Panc1 (cell line): Measurements from ENCODE around the gene FGGY. TPM values are rescaled to one million over a fixed set of nuclear protein-coding genes. Genes with fewer than 3 reads are reported as not detected.

Experiments
- ATAC-seq: fragments of 200-7000 bp; cut with Tn5 transposase; 2 replicates; pipeline ENCODE4 v1.9.1; 2020; ENCODE audit warnings: mild to moderate bottlenecking, moderate library complexity
- BruUV-seq: library from RNA; stranded (reverse); fragments of 400-500 nt; replicated peaks from 2 replicates; lab custom pipeline; 2021; lab: Mats Ljungman, UMichigan
- CTCF ChIA-PET: fragments of 300-600 bp; sonication (Branson Sonifier 250); formaldehyde crosslinking; loops from one replicate; lab custom pipeline; 2022; ENCODE audit warnings: antibody characterized with exemption; lab: Charles Lee
- POLR2A ChIA-PET: fragments of 300-600 bp; sonication (Branson Sonifier 250); formaldehyde crosslinking; loops from one replicate; lab custom pipeline; 2022; ENCODE audit warnings: antibody characterized with exemption; lab: Charles Lee
- DNase-seq: peaks from one replicate; pipeline ENCODE4 v3.0.0-alpha.2; 2010; ENCODE audit warnings: low read depth, low spot score
- H3K27ac ChIP-seq: 2 replicates; pipeline ENCODE4 v1.5.1; 2011; ENCODE audit warnings: mild to moderate bottlenecking, low read length, inconsistent platforms
- H3K27me3 ChIP-seq: fragments of 200-500 bp; sonication (Bioruptor generic); 2 replicates; pipeline ENCODE4 v1.6.0; 2014; ENCODE audit warnings: low read length, inconsistent platforms; ENCODE audit not compliant: control insufficient read depth, insufficient read depth
- H3K36me3 ChIP-seq: fragments of 200-500 bp; sonication (Bioruptor generic); 2 replicates; pipeline ENCODE4 v1.5.1; 2014; ENCODE audit warnings: inconsistent platforms, mild to moderate bottlenecking, low read length, moderate library complexity; ENCODE audit not compliant: control insufficient read depth, insufficient read depth
- H3K4me1 ChIP-seq: 2 replicates; pipeline ENCODE4 v1.5.1; 2011; ENCODE audit warnings: inconsistent platforms, mild to moderate bottlenecking, low read length, moderate library complexity; ENCODE audit not compliant: control insufficient read depth, insufficient read depth
- H3K4me3 ChIP-seq, 2 experiments: 2 replicates each; pipeline ENCODE4 v1.5.1; 2011 to 2012; ENCODE audit warnings: low read depth in 2 of 2, low read length in 2 of 2, mild to moderate bottlenecking in 2 of 2, inconsistent platforms in 1 of 2, moderate library complexity in 1 of 2
- H3K9me3 ChIP-seq: fragments of 200-500 bp; sonication (Bioruptor generic); 2 replicates; pipeline ENCODE4 v1.5.1; 2014; ENCODE audit warnings: low read depth, mild to moderate bottlenecking, inconsistent platforms, low read length, moderate library complexity; ENCODE audit not compliant: control insufficient read depth, insufficient read depth
- CTCF ChIP-seq: fragments of 450-650 bp; IDR thresholded peaks from 2 replicates; pipeline ENCODE4 v1.5.1; 2017; ENCODE audit warnings: mild to moderate bottlenecking
- POLR2AphosphoS5 ChIP-seq: IDR thresholded peaks from 2 replicates; pipeline ENCODE4 v1.6.1; 2012; ENCODE audit warnings: mild to moderate bottlenecking, low read depth, low read length, moderate library complexity
- REST ChIP-seq, 2 experiments: IDR thresholded peaks; 2 replicates each; pipeline ENCODE4 v1.6.1; 2011 to 2012; ENCODE audit warnings: low read depth in 2 of 2, control low read depth in 1 of 2, low read length in 1 of 2, mild to moderate bottlenecking in 1 of 2, moderate library complexity in 1 of 2; ENCODE audit not compliant: insufficient read depth in 1 of 2
- SIN3A ChIP-seq: IDR thresholded peaks from 2 replicates; pipeline ENCODE4 v1.6.1; 2012; ENCODE audit warnings: low read depth, mild to moderate bottlenecking, low read length, moderate library complexity, borderline replicate concordance; ENCODE audit not compliant: insufficient read depth
- TCF7L2 ChIP-seq: IDR thresholded peaks from 2 replicates; pipeline ENCODE4 v1.6.1; 2011; ENCODE audit warnings: mild to moderate bottlenecking, low read depth, low read length, inconsistent platforms
- in situ Hi-C: cut with HindIII; loops from 2 replicates; pipeline ENCODE4 v1.10.0; 2016; ENCODE audit warnings: low sequenced_read_pairs, low pct_unique_long_range_greater_than_20kb
- intact Hi-C: fragments of 100-400 bp; cut with micrococcal nuclease; formaldehyde crosslinking; loops from one replicate; pipeline ENCODE4 v1.10.0; 2022; ENCODE audit not compliant: unreplicated experiment
- total RNA-seq: library from RNA; stranded (reverse); gene quantifications from one replicate; pipeline ENCODE4 v1.2.1, GENCODE V29; 2021; ENCODE audit not compliant: unreplicated experiment

The FGGY gene
- total RNA-seq, 1 experiment from 2014 or later, result 15.5 TPM

GRCh38 chr1:59718064-59718988 is 421.4 kb downstream of the FGGY start:
- Histone ChIP-seq H3K9me3 (0 out of 2 replicates have a peak, but pooled peaks cover 4% of the 10 kb centered on the region), H3K4me1 (no peaks in the 10 kb centered on the region), H3K27ac (no peak overlapping the region), H3K36me3 (no peaks in the 10 kb centered on the region), H3K4me3 (no peak overlapping the region), H3K27me3 (no peaks in the 10 kb centered on the region)
- POLR2A ChIA-PET, result no interaction called here
- TF ChIP-seq SIN3A (no peak), TCF7L2 (no peak), POLR2AphosphoS5 (no peak), CTCF (peak; percentile 63)
- no TSS peak for BruUV-seq
- no peak for DNase-seq
- ATAC-seq, result no peak
- in situ Hi-C loops, result no loop called here
- CTCF ChIA-PET, result no interaction called here
- intact Hi-C loops, result no loop called here

GRCh38 chr1:59718989-59719360 is 422.1 kb downstream of the FGGY start:
- POLR2A ChIA-PET, result no interaction called here
- no peak for TF ChIP-seq REST (IDR thresholded peaks at IDR 0.05; ENCODE audit: insufficient read depth in 1 of 2, low read depth in 2 of 2, low read length in 1 of 2)
- TF ChIP-seq TCF7L2, result no peak
- no peak for TF ChIP-seq POLR2AphosphoS5
- TF ChIP-seq CTCF, result no peak
- TF ChIP-seq SIN3A, result no peak

More at GRCh38 chr1:59718989-59719360, 422.1 kb downstream of the FGGY start:
- ATAC-seq (no peak), DNase-seq (no peak)
- no peaks in the 10 kb centered on the region for H3K36me3 ChIP-seq
- no TSS peak for BruUV-seq
- in situ Hi-C loops, result no loop called here
- H3K27me3 ChIP-seq, result no peaks in the 10 kb centered on the region
- H3K27ac ChIP-seq, result no peak overlapping the region
- no peak overlapping the region for H3K4me3 ChIP-seq
- H3K9me3 ChIP-seq, result 0 out of 2 replicates have a peak, but pooled peaks cover 4% of the 10 kb centered on the region
- CTCF ChIA-PET, result no interaction called here
- intact Hi-C loops, result no loop called here
- H3K4me1 ChIP-seq, result no peaks in the 10 kb centered on the region
